Body of pancreas (tissue), 4 donors: Measurements from ENCODE around the gene OSBPL1A. TPM values are rescaled to one million over a fixed set of nuclear protein-coding genes. Genes with fewer than 3 reads are reported as not detected.

Experiments
- ATAC-seq: fragments of 150-250 bp; one replicate; pipeline ENCODE4 v1.9.1; 2016
- DNase-seq, 4 donors: peaks; one replicate each; pipeline ENCODE4 v3.0.0-alpha.2; 2019
- H3K27ac ChIP-seq, 4 donors: fragments of 200-600 bp; sonication (generic); 1 replicate in 3 of 4; 2 replicates in 1 of 4; pipeline versions ENCODE4 v1.5.1 to v1.6.1; 2016 to 2019; ENCODE audit warnings: mild to moderate bottlenecking in 1 of 4, mixed read lengths in 1 of 4, moderate library complexity in 1 of 4
- H3K27me3 ChIP-seq, 2 donors: fragments of 200-600 bp; sonication (generic); one replicate each; pipeline ENCODE4 v1.6.0; 2016; ENCODE audit warnings: mild to moderate bottlenecking in 1 of 2
- H3K36me3 ChIP-seq, 2 donors: fragments of 200-600 bp; sonication (generic); replicated peaks in 1 of 2; 2 replicates each; pipeline ENCODE4 v1.5.1; 2016; ENCODE audit warnings: low read depth in 2 of 2; ENCODE audit not compliant: insufficient read depth in 1 of 2
- H3K4me1 ChIP-seq: fragments of 200-600 bp; sonication (generic); one replicate; pipeline ENCODE4 v1.6.0; 2016
- H3K4me3 ChIP-seq, 2 donors: fragments of 200-600 bp; sonication (generic); 1 replicate in 1 of 2; 2 replicates in 1 of 2; pipeline ENCODE4 v1.5.1; 2016 to 2019
- H3K9me3 ChIP-seq, 3 donors: fragments of 200-600 bp; sonication (generic); 1 replicate in 2 of 3; 2 replicates in 1 of 3; pipeline ENCODE4 v1.5.1; 2016
- CTCF ChIP-seq, 7 experiments: fragments of 450-650 bp in 4 of 7; fragments of 200-600 bp in 3 of 7; sonication (generic) in 3 of 7; IDR thresholded peaks; one replicate each; pipeline ENCODE4 v1.5.1; 2016 to 2019; ENCODE audit warnings: antibody characterized with exemption in 7 of 7
- POLR2A ChIP-seq, 3 donors: fragments of 450-650 bp; IDR thresholded peaks; one replicate each; pipeline ENCODE4 v1.6.1; 2016; ENCODE audit warnings: antibody characterized with exemption in 3 of 3, mild to moderate bottlenecking in 2 of 3
- WGBS, 2 donors: methylation state at CpG; one replicate each; pipeline ENCODE4 v1.1.5; 2017; 5-methylcytosine and 5-hydroxymethylcytosine counted together
- intact Hi-C: fragments of 100-400 bp; cut with DNase I; formaldehyde crosslinking; loops from one replicate; pipeline ENCODE4 v1.15.1; 2023
- total RNA-seq, 2 donors: library from RNA; depleted of rRNA; stranded (reverse); fragments of >200 nt; gene quantifications; one replicate each; pipeline ENCODE4 v1.1.0, GENCODE V29; 2016

The OSBPL1A gene
- total RNA-seq, 2 donors from 2014 or later: 20.5 to 78.4 TPM

GRCh38 chr18:24199372-24199962, 198.2 kb downstream of the OSBPL1A start:
- Histone ChIP-seq H3K4me3 (no peak overlapping the region), H3K27ac (no peak overlapping the region), H3K4me1 (peaks cover 7% of the 10 kb centered on the region), H3K36me3 (no peaks in the 10 kb centered on the region), H3K27me3 (no peaks in the 10 kb centered on the region), H3K9me3 (no peaks in the 10 kb centered on the region)
- TF ChIP-seq CTCF (IDR thresholded peaks at IDR 0.05): no peak
- TF ChIP-seq POLR2A (IDR thresholded peaks at IDR 0.05): no peak
- intact Hi-C loops: no loop called here
- WGBS, 2 donors: 78 to 88% methylated on average over 5 of the region's 5 CpGs
- ATAC-seq: no peak
- DNase-seq: no peak

DNA sequence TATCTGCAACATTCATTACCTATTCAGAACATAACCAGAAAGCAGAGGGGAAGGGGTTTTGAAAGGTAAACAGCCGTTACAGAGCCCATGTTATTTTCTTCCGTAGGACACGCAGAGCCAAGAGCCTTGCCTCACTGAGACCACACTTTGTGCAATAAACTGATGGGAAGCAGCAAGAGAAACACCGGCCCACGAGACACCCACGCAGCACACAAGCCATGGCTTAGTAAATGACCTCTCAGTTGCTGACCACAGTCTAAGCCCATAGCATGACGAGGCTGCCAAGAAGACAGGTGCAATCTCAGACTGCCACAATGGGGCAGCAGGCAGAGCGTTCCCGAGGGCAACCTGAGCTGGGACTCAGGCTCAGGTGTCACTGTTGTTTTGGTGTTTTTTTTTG, 199.2 kb downstream of the OSBPL1A start:
- Histone ChIP-seq H3K4me1 (peaks cover 7% of the 10 kb centered on the region), H3K27me3 (no peaks in the 10 kb centered on the region), H3K4me3 (no peak overlapping the region), H3K9me3 (no peaks in the 10 kb centered on the region), H3K36me3 (no peaks in the 10 kb centered on the region), H3K27ac (no peak overlapping the region)
- intact Hi-C loops: no loop called here
- DNase-seq: no peak
- no peak for ATAC-seq
- WGBS, 2 donors: 80 to 92% methylated on average over 9 of the region's 9 CpGs
- TF ChIP-seq POLR2A (IDR thresholded peaks at IDR 0.05) (no peak), CTCF (IDR thresholded peaks at IDR 0.05) (no peak)

- Histone ChIP-seq H3K27me3 (no peaks in the 10 kb centered on the region), H3K4me3 (no peak overlapping the region), H3K27ac (no peak overlapping the region), H3K4me1 (peaks cover 7% of the 10 kb centered on the region), H3K36me3 (no peaks in the 10 kb centered on the region), H3K9me3 (no peaks in the 10 kb centered on the region)
- no peak for DNase-seq
- WGBS, 2 donors: 95 to 97% methylated on average over 1 of the region's 1 CpG
- TF ChIP-seq POLR2A (IDR thresholded peaks at IDR 0.05): no peak
- TF ChIP-seq CTCF (IDR thresholded peaks at IDR 0.05): no peak
- intact Hi-C loops: no loop called here
- no peak for ATAC-seq
Observed at GRCh38 chr18:24197412-24197811, 200.2 kb downstream of the OSBPL1A start.

GRCh38 chr18:24196764-24197163, 200.9 kb downstream of the OSBPL1A start:
- Histone ChIP-seq H3K27ac (no peak overlapping the region), H3K9me3 (no peaks in the 10 kb centered on the region), H3K27me3 (no peaks in the 10 kb centered on the region), H3K4me1 (peaks cover 3% of the 10 kb centered on the region), H3K36me3 (no peaks in the 10 kb centered on the region), H3K4me3 (no peak overlapping the region)
- TF ChIP-seq CTCF (IDR thresholded peaks at IDR 0.05) (no peak), POLR2A (IDR thresholded peaks at IDR 0.05) (no peak)
- DNase-seq: no peak
- ATAC-seq: no peak
- intact Hi-C loops: no loop called here
- WGBS, 2 donors: 93 to 99% methylated on average over 4 of the region's 4 CpGs
